Myometrial cell (primary cell): Measurements from ENCODE around the gene PDILT. TPM values are rescaled to one million over a fixed set of nuclear protein-coding genes. Genes with fewer than 3 reads are reported as not detected.

ENCODE experiments used
- total RNA-seq: library from RNA; depleted of rRNA; stranded (reverse); fragments of >200 nt; gene quantifications from 2 replicates; pipeline ENCODE4 v1.2.3, GENCODE V29; 2015

PDILT gene
- not detected in 2 replicates for total RNA-seq

GRCh38 chr16:20404637-20405036 lies at the start of gene PDILT:
Gene PDILT, minus strand, starts transcription at chr16:20404737. Its CDS starts 5,437 bp downstream, at chr16:20399300.

GRCh38 chr16:20451364-20451763 lies 46.8 kb upstream of the PDILT start, which contains the start of gene ACSM2A:
Gene ACSM2A, plus strand, starts transcription at chr16:20451521. Its CDS starts 8,594 bp downstream, at chr16:20460115.

GRCh38 chr16:20409398-20410120 lies 5.0 kb upstream of the PDILT start, which contains the start of gene ACSM5:
Gene ACSM5, plus strand, starts transcription at chr16:20409534. Its CDS starts 1,951 bp downstream, at chr16:20411485.

GRCh38 chr16:20352615-20353014 lies 51.9 kb downstream of the PDILT start, which contains the start of gene UMOD:
Gene UMOD, minus strand, starts transcription at chr16:20352715. Its CDS starts 1,978 bp downstream, at chr16:20350737.

GRCh38 chr16:20327444-20328041 lies 77.0 kb downstream of the PDILT start, which contains the start of gene GP2:
Gene GP2, minus strand, starts transcription at chr16:20327513. Its CDS starts 1,082 bp downstream, at chr16:20326431.

Other genes with a start within 250 kb of the PDILT start
- not detected in 2 replicates for gene GP2, start 77.2 kb downstream of the PDILT start, total RNA-seq
- not detected in 2 replicates for gene UMOD, start 52.0 kb downstream of the PDILT start, total RNA-seq
- not detected in 2 replicates for gene ACSM5, start 4.8 kb upstream of the PDILT start, total RNA-seq
- not detected in 2 replicates for gene ACSM2A, start 46.8 kb upstream of the PDILT start, total RNA-seq
- not detected in 2 replicates for gene ACSM2B, start 171.6 kb upstream of the PDILT start, total RNA-seq